Esophagus (tissue), 2 donors: ENCODE data around the gene IQCE. TPM values are rescaled to one million over a fixed set of nuclear protein-coding genes. Genes with fewer than 3 reads are reported as not detected.

Source experiments
- H3K27ac ChIP-seq, 2 donors: one replicate each; pipeline ENCODE4 v1.5.1; 2013; ENCODE audit warnings: low read depth in 2 of 2, mild to moderate bottlenecking in 2 of 2, inconsistent platforms in 1 of 2, low read length in 1 of 2, moderate library complexity in 1 of 2
- H3K27me3 ChIP-seq, 2 donors: one replicate each; pipeline ENCODE4 v1.6.1; 2013; ENCODE audit warnings: low read length in 2 of 2, control low read depth in 1 of 2, mild to moderate bottlenecking in 1 of 2; ENCODE audit not compliant: insufficient read depth in 2 of 2, control insufficient read depth in 1 of 2
- H3K36me3 ChIP-seq, 2 donors: one replicate each; pipeline ENCODE4 v1.6.1; 2013; ENCODE audit warnings: low read length in 1 of 2; ENCODE audit not compliant: control insufficient read depth in 2 of 2, insufficient read depth in 2 of 2
- H3K4me1 ChIP-seq, 2 donors: one replicate each; pipeline ENCODE4 v1.6.1; 2013; ENCODE audit warnings: low read length in 1 of 2; ENCODE audit not compliant: control insufficient read depth in 2 of 2, insufficient read depth in 2 of 2
- H3K4me3 ChIP-seq, 2 donors: one replicate each; pipeline ENCODE4 v1.5.1; 2013; ENCODE audit warnings: low read length in 2 of 2, mild to moderate bottlenecking in 2 of 2, low read depth in 1 of 2, moderate library complexity in 1 of 2
- H3K9me3 ChIP-seq, 2 donors: one replicate each; pipeline ENCODE4 v1.6.1; 2013; ENCODE audit warnings: mild to moderate bottlenecking in 2 of 2, low read depth in 1 of 2, low read length in 1 of 2, moderate library complexity in 1 of 2; ENCODE audit not compliant: control insufficient read depth in 2 of 2, insufficient read depth in 1 of 2
- WGBS, 2 donors: extraction: QIAGEN DNeasy Blood & Tissue Kit; methylation state at CpG; one replicate each; pipeline ENCODE4 v1.1.7; 2013; 5-methylcytosine and 5-hydroxymethylcytosine counted together
- polyA plus RNA-seq, 2 donors: library from polyadenylated mRNA; stranded (reverse); fragments of 200-250 nt; gene quantifications; one replicate each; pipeline ENCODE4 v1.2.3, GENCODE V29; 2013
- donor health status: healthy with polysubstance abuse.
- donor health status: Bipolar disorder and iron deficiency.

The IQCE gene
- polyA plus RNA-seq, 2 donors: 2.4 to 3.4 TPM

GRCh38 chr7:2576742-2577491 is 18.1 kb downstream of the IQCE start:
- H3K36me3 ChIP-seq: peaks cover 0 to 24% of the 10 kb centered on the region in 2 donors
- no peak overlapping the region for H3K27ac ChIP-seq
- no peak overlapping the region for H3K4me3 ChIP-seq
- 92% methylated on average over 56 of the region's 56 CpGs for WGBS, 2 donors
- H3K27me3 ChIP-seq: no peaks in the 10 kb centered on the region
- no peaks in the 10 kb centered on the region for H3K4me1 ChIP-seq
- H3K9me3 ChIP-seq: no peaks in the 10 kb centered on the region

DNA sequence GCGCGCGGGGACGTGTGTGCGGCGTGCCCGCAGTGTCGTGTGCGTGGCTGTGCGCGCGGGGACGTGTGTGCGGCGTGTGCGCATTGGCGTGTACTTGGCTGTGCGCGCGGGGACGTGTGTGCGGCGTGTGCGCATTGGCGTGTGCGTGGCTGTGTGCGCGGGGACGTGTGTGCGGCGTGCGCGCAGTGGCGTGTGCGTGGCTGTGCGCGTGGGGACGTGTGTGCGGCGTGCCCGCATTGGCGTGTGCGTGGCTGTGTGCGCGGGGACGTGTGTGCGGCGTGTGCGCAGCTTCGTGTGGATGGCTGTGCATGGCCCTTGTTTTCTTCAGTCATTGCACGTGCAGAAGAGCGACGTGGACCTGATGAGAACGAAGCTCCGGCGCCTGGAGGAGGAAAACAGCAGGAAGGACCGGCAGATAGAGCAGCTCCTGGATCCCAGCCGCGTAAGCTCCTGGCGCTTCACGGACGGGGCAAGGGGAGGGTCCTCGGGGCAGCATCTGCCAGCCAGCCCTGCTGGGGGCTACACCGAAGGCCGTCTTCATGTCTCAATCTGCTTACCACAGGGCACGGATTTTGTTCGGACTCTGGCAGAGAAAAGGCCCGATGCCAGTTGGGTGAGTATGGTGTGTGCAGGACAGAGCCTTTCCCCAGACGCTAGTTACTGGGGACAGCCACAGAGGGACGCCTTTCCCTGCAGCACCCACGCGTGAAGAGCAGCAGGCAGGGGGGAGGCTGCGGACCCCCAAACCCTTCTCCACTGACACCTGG is 19.3 kb downstream of the IQCE start:
- H3K9me3 ChIP-seq: no peaks in the 10 kb centered on the region
- WGBS, 2 donors: 95 to 97% methylated on average over 72 to 73 of the region's 73 CpGs
- peaks cover 0 to 24% of the 10 kb centered on the region in 2 donors for H3K36me3 ChIP-seq
- H3K27me3 ChIP-seq: no peaks in the 10 kb centered on the region
- H3K27ac ChIP-seq: no peak overlapping the region
- no peak overlapping the region for H3K4me3 ChIP-seq
- H3K4me1 ChIP-seq: no peaks in the 10 kb centered on the region

- WGBS, 2 donors: 95% methylated on average over 11 of the region's 11 CpGs
- Histone ChIP-seq H3K36me3 (peaks cover 0 to 11% of the 10 kb centered on the region in 2 donors), H3K9me3 (no peaks in the 10 kb centered on the region), H3K27ac (no peak overlapping the region), H3K4me3 (no peak overlapping the region), H3K27me3 (no peaks in the 10 kb centered on the region), H3K4me1 (no peaks in the 10 kb centered on the region)
These were observed 21.9 kb downstream of the IQCE start for GRCh38 chr7:2580636-2581035.

GRCh38 chr7:2582006-2582735 is 23.4 kb downstream of the IQCE start:
- 84 to 87% methylated on average over 22 to 24 of the region's 24 CpGs for WGBS, 2 donors

GRCh38 chr7:2583798-2584580 is 25.2 kb downstream of the IQCE start:
- no peaks in the 10 kb centered on the region for H3K27me3 ChIP-seq
- H3K27ac ChIP-seq: no peak overlapping the region
- 82 to 95% methylated on average over 23 to 49 of the region's 54 CpGs for WGBS, 2 donors
- no peak overlapping the region for H3K4me3 ChIP-seq
- peaks cover 0 to 14% of the 10 kb centered on the region in 2 donors for H3K36me3 ChIP-seq
- no peaks in the 10 kb centered on the region for H3K9me3 ChIP-seq
- H3K4me1 ChIP-seq: no peaks in the 10 kb centered on the region

More at GRCh38 chr7:2582006-2582735, 23.4 kb downstream of the IQCE start:
- Histone ChIP-seq H3K27me3 (no peaks in the 10 kb centered on the region), H3K36me3 (peaks cover 0 to 17% of the 10 kb centered on the region in 2 donors), H3K27ac (no peak overlapping the region), H3K4me3 (no peak overlapping the region), H3K9me3 (no peaks in the 10 kb centered on the region), H3K4me1 (no peaks in the 10 kb centered on the region)

DNA sequence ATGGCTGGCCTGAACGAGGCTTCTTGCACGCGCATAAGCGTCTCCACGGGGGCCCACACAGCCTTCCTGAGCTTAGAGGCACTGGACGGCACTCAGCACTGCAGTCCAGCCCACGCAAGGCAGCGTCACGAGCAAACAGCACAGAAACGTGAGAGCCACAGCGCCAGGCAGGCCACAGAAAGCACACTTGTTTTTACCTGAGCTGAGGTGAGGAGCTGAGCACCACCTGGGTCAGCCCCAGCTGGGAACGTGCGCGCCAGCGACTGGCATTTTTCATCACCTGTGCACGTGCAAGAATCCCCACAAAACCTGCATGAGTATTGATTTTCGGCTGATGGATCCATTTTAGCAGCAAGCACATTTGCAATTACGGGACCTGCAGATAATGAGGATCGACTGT is 26.7 kb downstream of the IQCE start:
- Histone ChIP-seq H3K36me3 (peaks cover 0 to 16% of the 10 kb centered on the region in 2 donors), H3K9me3 (no peaks in the 10 kb centered on the region), H3K27me3 (no peaks in the 10 kb centered on the region), H3K27ac (no peak overlapping the region), H3K4me1 (no peaks in the 10 kb centered on the region), H3K4me3 (no peak overlapping the region)
- WGBS, 2 donors: 87 to 88% methylated on average over 19 of the region's 19 CpGs

DNA sequence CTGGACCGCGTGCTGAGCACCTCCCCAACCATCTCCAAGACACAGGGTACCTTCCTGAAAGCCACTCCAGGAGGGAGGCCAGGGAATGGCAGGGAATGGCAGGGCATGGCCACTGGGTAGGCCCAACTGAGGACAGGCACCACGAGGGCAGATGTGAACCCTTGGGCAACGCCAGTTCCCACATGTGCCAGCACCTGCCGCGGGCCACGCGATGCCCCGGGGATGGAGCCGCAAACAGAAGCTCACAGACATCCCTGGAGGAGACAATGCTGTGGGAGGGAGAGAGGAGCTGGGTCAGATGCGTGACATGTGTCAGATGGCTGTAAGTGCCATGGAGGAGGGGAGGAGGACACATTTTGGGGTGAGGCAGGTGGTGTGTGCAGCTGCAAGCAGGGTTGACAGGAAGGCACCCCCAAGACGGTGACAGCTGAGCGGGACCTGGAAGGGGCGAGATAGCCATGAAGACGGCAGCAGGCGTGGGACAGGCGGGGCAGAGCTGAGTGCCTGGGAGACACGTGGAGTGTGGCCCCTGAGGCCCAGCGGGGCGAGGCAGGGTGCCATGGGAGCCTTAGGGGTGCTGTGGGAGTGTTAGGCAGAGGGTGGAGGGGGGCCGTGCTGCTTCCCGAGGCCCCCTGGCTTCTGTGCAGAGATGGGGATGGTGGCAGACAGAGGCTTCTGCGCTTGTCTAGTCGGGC is 27.7 kb downstream of the IQCE start:
- Histone ChIP-seq H3K4me3 (no peak overlapping the region), H3K36me3 (peaks cover 0 to 16% of the 10 kb centered on the region in 2 donors), H3K27ac (no peak overlapping the region), H3K9me3 (no peaks in the 10 kb centered on the region), H3K27me3 (no peaks in the 10 kb centered on the region), H3K4me1 (no peaks in the 10 kb centered on the region)
- 87 to 89% methylated on average over 24 of the region's 24 CpGs for WGBS, 2 donors

DNA sequence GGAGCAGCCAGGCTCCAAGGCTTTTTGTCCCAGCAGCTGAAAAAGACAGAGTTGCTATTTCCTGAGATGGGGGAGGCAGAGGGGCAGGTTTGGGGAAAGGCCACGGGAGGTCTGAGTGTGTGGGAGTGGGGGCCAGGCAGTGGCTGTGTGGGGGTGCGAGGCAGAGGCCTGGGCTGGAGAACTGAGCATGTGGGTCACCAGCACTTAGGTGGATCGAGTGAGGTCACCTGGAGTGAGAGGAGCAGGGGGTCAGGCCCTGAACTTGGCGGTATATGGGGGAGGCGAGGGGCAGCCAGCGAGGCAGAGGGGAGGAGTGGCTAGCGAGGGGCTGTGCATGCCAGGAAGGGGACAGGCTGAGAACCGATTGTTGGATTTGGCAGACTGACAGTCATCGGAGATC is 28.4 kb downstream of the IQCE start:
- Histone ChIP-seq H3K27ac (no peak overlapping the region), H3K4me1 (no peaks in the 10 kb centered on the region), H3K4me3 (no peak overlapping the region), H3K27me3 (no peaks in the 10 kb centered on the region), H3K36me3 (peaks cover 0 to 19% of the 10 kb centered on the region in 2 donors), H3K9me3 (no peaks in the 10 kb centered on the region)
- WGBS, 2 donors: 91 to 96% methylated on average over 9 of the region's 9 CpGs
